ENCODE measurements around the gene PRKCA. TPM values are rescaled to one million over a fixed set of nuclear protein-coding genes. Genes with fewer than 3 reads are reported as not detected.

PRKCA gene
- total RNA-seq, 2 donors from 2014 or later: 84.9 to 93.9 TPM

- peak; percentile 24 to 54 (median 45) for DNase-seq
- Mint-ChIP-seq H3K27ac (peak overlapping the region; percentile 99), H3K4me1 (peaks cover 37% of the 10 kb centered on the region), H3K36me3 (ENCODE audit: low read depth) (peaks cover 5% of the 10 kb centered on the region), H3K4me3 (peak overlapping the region; percentile 82), H3K27me3 (no peaks in the 10 kb centered on the region)
- peak; percentile 89 for ATAC-seq
- no peaks in the 10 kb centered on the region for H3K9me3 ChIP-seq (ENCODE audit: control insufficient read depth, low read length, poor library complexity, severe bottlenecking)
Observed at GRCh38 chr17:66673668-66674276, 371.4 kb downstream of the PRKCA start.

GRCh38 chr17:66675273-66675990 is 373.0 kb downstream of the PRKCA start:
- Mint-ChIP-seq H3K4me3 (no peak overlapping the region), H3K27ac (peak overlapping the region; percentile 99), H3K4me1 (peaks cover 29% of the 10 kb centered on the region)

GRCh38 chr17:66675991-66676371 is 373.6 kb downstream of the PRKCA start:
- Mint-ChIP-seq H3K36me3 (ENCODE audit: low read depth) (no peaks in the 10 kb centered on the region), H3K4me1 (peaks cover 29% of the 10 kb centered on the region), H3K27me3 (no peaks in the 10 kb centered on the region), H3K4me3 (no peak overlapping the region), H3K27ac (peak overlapping the region; percentile 99)
- DNase-seq (no peak), ATAC-seq (no peak)
- H3K9me3 ChIP-seq (ENCODE audit: control insufficient read depth, low read length, poor library complexity, severe bottlenecking): no peaks in the 10 kb centered on the region

More at GRCh38 chr17:66675273-66675990, 373.0 kb downstream of the PRKCA start:
- Mint-ChIP-seq H3K27me3 (no peaks in the 10 kb centered on the region), H3K36me3 (ENCODE audit: low read depth) (no peaks in the 10 kb centered on the region)
- no peak for ATAC-seq
- DNase-seq: no peak
- H3K9me3 ChIP-seq (ENCODE audit: control insufficient read depth, low read length, poor library complexity, severe bottlenecking): no peaks in the 10 kb centered on the region

- ATAC-seq (no peak), DNase-seq (no peak)
- H3K9me3 ChIP-seq (ENCODE audit: control insufficient read depth, low read length, poor library complexity, severe bottlenecking): no peaks in the 10 kb centered on the region
- no peak overlapping the region for H3K27ac Mint-ChIP-seq
- H3K27me3 Mint-ChIP-seq: no peaks in the 10 kb centered on the region
- H3K4me1 Mint-ChIP-seq: peaks cover 26% of the 10 kb centered on the region
- no peak overlapping the region for H3K4me3 Mint-ChIP-seq
- H3K36me3 Mint-ChIP-seq (ENCODE audit: low read depth): no peaks in the 10 kb centered on the region
Observed at GRCh38 chr17:66676421-66676820, 374.0 kb downstream of the PRKCA start.

- no peaks in the 10 kb centered on the region for H3K27me3 Mint-ChIP-seq
- no peak for ATAC-seq
- peaks cover 22% of the 10 kb centered on the region for H3K4me1 Mint-ChIP-seq
- H3K9me3 ChIP-seq (ENCODE audit: control insufficient read depth, low read length, poor library complexity, severe bottlenecking): no peaks in the 10 kb centered on the region
- no peak overlapping the region for H3K4me3 Mint-ChIP-seq
- no peak overlapping the region for H3K27ac Mint-ChIP-seq
- DNase-seq: no peak
- no peaks in the 10 kb centered on the region for H3K36me3 Mint-ChIP-seq (ENCODE audit: low read depth)
Observed at GRCh38 chr17:66677201-66677981, 375.0 kb downstream of the PRKCA start.

- Mint-ChIP-seq H3K4me3 (no peak overlapping the region), H3K36me3 (ENCODE audit: low read depth) (no peaks in the 10 kb centered on the region), H3K4me1 (peaks cover 23% of the 10 kb centered on the region), H3K27ac (no peak overlapping the region), H3K27me3 (no peaks in the 10 kb centered on the region)
- DNase-seq (no peak), ATAC-seq (no peak)
- no peaks in the 10 kb centered on the region for H3K9me3 ChIP-seq (ENCODE audit: control insufficient read depth, low read length, poor library complexity, severe bottlenecking)
Observed at GRCh38 chr17:66678061-66678460, 375.6 kb downstream of the PRKCA start.

GRCh38 chr17:66678827-66679226 is 376.4 kb downstream of the PRKCA start:
- Mint-ChIP-seq H3K4me1 (peaks cover 17% of the 10 kb centered on the region), H3K27ac (peak overlapping the region; percentile 29), H3K27me3 (no peaks in the 10 kb centered on the region), H3K36me3 (ENCODE audit: low read depth) (peaks cover 1% of the 10 kb centered on the region), H3K4me3 (no peak overlapping the region)
- DNase-seq: no peak
- H3K9me3 ChIP-seq (ENCODE audit: control insufficient read depth, low read length, poor library complexity, severe bottlenecking): no peaks in the 10 kb centered on the region
- no peak for ATAC-seq

- H3K27me3 Mint-ChIP-seq: no peaks in the 10 kb centered on the region
- H3K27ac Mint-ChIP-seq: peak overlapping the region; percentile 29
- H3K9me3 ChIP-seq (ENCODE audit: control insufficient read depth, low read length, poor library complexity, severe bottlenecking): no peaks in the 10 kb centered on the region
- DNase-seq (no peak), ATAC-seq (no peak)
- H3K36me3 Mint-ChIP-seq (ENCODE audit: low read depth): peaks cover 3% of the 10 kb centered on the region
- peaks cover 13% of the 10 kb centered on the region for H3K4me1 Mint-ChIP-seq
- no peak overlapping the region for H3K4me3 Mint-ChIP-seq
Observed at GRCh38 chr17:66679631-66680517, 377.5 kb downstream of the PRKCA start.

- Mint-ChIP-seq H3K4me1 (peaks cover 15% of the 10 kb centered on the region), H3K27me3 (no peaks in the 10 kb centered on the region), H3K4me3 (no peak overlapping the region), H3K27ac (peak overlapping the region; percentile 29), H3K36me3 (ENCODE audit: low read depth) (peaks cover 6% of the 10 kb centered on the region)
- ATAC-seq: no peak
- no peaks in the 10 kb centered on the region for H3K9me3 ChIP-seq (ENCODE audit: control insufficient read depth, low read length, poor library complexity, severe bottlenecking)
- no peak for DNase-seq
Observed at GRCh38 chr17:66682283-66682682, 379.9 kb downstream of the PRKCA start.

- Mint-ChIP-seq H3K27ac (no peak overlapping the region), H3K36me3 (ENCODE audit: low read depth) (peaks cover 8% of the 10 kb centered on the region), H3K4me3 (no peak overlapping the region), H3K4me1 (peaks cover 12% of the 10 kb centered on the region), H3K27me3 (no peaks in the 10 kb centered on the region)
- ATAC-seq (no peak), DNase-seq (no peak)
- H3K9me3 ChIP-seq (ENCODE audit: control insufficient read depth, low read length, poor library complexity, severe bottlenecking): no peaks in the 10 kb centered on the region
Observed at GRCh38 chr17:66684261-66684660, 381.8 kb downstream of the PRKCA start.

- DNase-seq: no peak
- Mint-ChIP-seq H3K4me3 (no peak overlapping the region), H3K4me1 (peaks cover 11% of the 10 kb centered on the region), H3K27me3 (no peaks in the 10 kb centered on the region), H3K27ac (no peak overlapping the region), H3K36me3 (ENCODE audit: low read depth) (peaks cover 11% of the 10 kb centered on the region)
- ATAC-seq: no peak
- H3K9me3 ChIP-seq (ENCODE audit: control insufficient read depth, low read length, poor library complexity, severe bottlenecking): no peaks in the 10 kb centered on the region
Observed at GRCh38 chr17:66684731-66685130, 382.3 kb downstream of the PRKCA start.

- Mint-ChIP-seq H3K4me1 (peaks cover 15% of the 10 kb centered on the region), H3K36me3 (ENCODE audit: low read depth) (peaks cover 13% of the 10 kb centered on the region), H3K4me3 (no peak overlapping the region), H3K27me3 (no peaks in the 10 kb centered on the region), H3K27ac (no peak overlapping the region)
- no peak for ATAC-seq
- no peak for DNase-seq
- H3K9me3 ChIP-seq (ENCODE audit: control insufficient read depth, low read length, poor library complexity, severe bottlenecking): no peaks in the 10 kb centered on the region
Observed at GRCh38 chr17:66686601-66687000, 384.2 kb downstream of the PRKCA start.

Measured in T-helper 17 cell (primary cell).